Caco-2 (cell line): ENCODE results near the gene NRXN3. TPM values are rescaled to one million over a fixed set of nuclear protein-coding genes. Genes with fewer than 3 reads are reported as not detected.

Experiments
- BruUV-seq: library from RNA; stranded (reverse); fragments of 400-500 nt; replicated peaks from 2 replicates; lab custom pipeline; 2021; lab: Mats Ljungman, UMichigan
- CTCF ChIA-PET: fragments of 300-600 bp; sonication (Branson Sonifier 250); formaldehyde crosslinking; loops from one replicate; lab custom pipeline; 2022; ENCODE audit warnings: antibody characterized with exemption; lab: Charles Lee
- POLR2A ChIA-PET: fragments of 300-600 bp; sonication (Branson Sonifier 250); formaldehyde crosslinking; loops from one replicate; lab custom pipeline; 2022; ENCODE audit warnings: antibody characterized with exemption; lab: Charles Lee
- DNase-seq, 2 experiments: peaks; one replicate each; pipeline versions ENCODE4 v3.0.0 to v3.0.0-alpha.2; 2020 to 2022
- H3K27me3 ChIP-seq: replicated peaks from 2 replicates; pipeline ENCODE4 v1.6.0; 2011; ENCODE audit warnings: low read length; ENCODE audit not compliant: control insufficient read depth, insufficient read depth
- H3K36me3 ChIP-seq: 2 replicates; pipeline ENCODE4 v1.5.1; 2011; ENCODE audit warnings: low read length; ENCODE audit not compliant: control insufficient read depth, insufficient read depth
- H3K4me1 ChIP-seq: fragments of 250-450 bp; sonication (Bioruptor Pico); 2 replicates; pipeline ENCODE4 v1.5.1; 2020; ENCODE audit warnings: mild to moderate bottlenecking
- H3K4me3 ChIP-seq: 2 replicates; pipeline ENCODE4 v1.5.1; 2011; ENCODE audit warnings: low read depth, mild to moderate bottlenecking, control low read depth, low read length
- H3K9me3 ChIP-seq: fragments of 250-450 bp; sonication (Bioruptor Pico); 2 replicates; pipeline ENCODE4 v1.5.1; 2020; ENCODE audit warnings: mild to moderate bottlenecking, moderate library complexity
- H3K27ac Mint-ChIP-seq: one replicate; pipeline ENCODE4 v1.8.0; 2022; ENCODE audit warnings: mixed read lengths; ENCODE audit not compliant: unreplicated experiment
- H3K27me3 Mint-ChIP-seq: one replicate; pipeline ENCODE4 v1.8.0; 2022; ENCODE audit warnings: mixed read lengths; ENCODE audit not compliant: insufficient read depth, unreplicated experiment
- H3K36me3 Mint-ChIP-seq: one replicate; pipeline ENCODE4 v1.8.0; 2022; ENCODE audit warnings: mild to moderate bottlenecking, mixed read lengths; ENCODE audit not compliant: insufficient read depth, unreplicated experiment
- H3K4me1 Mint-ChIP-seq: one replicate; pipeline ENCODE4 v1.8.0; 2022; ENCODE audit warnings: low read depth, mixed read lengths; ENCODE audit not compliant: unreplicated experiment
- H3K4me3 Mint-ChIP-seq: one replicate; pipeline ENCODE4 v1.8.0; 2022; ENCODE audit warnings: mild to moderate bottlenecking, moderate library complexity, mixed read lengths; ENCODE audit not compliant: unreplicated experiment
- H3K9me3 Mint-ChIP-seq: one replicate; pipeline ENCODE4 v1.8.0; 2022; ENCODE audit warnings: mixed read lengths; ENCODE audit not compliant: unreplicated experiment
- intact Hi-C: fragments of 100-400 bp; cut with micrococcal nuclease; formaldehyde crosslinking; loops from one replicate; pipeline ENCODE4 v1.10.0; 2022; ENCODE audit not compliant: unreplicated experiment
- total RNA-seq: library from RNA; stranded (reverse); gene quantifications from 2 replicates; pipeline ENCODE4 v1.2.3, GENCODE V29; 2022
- TF ChIP-seq, protein P1 (sequence below), 2 experiments: fragments of 200-600 bp in 1 of 2; IDR thresholded peaks; 1 replicate in 1 of 2; 2 replicates in 1 of 2; pipeline versions ENCODE4 v1.5.1 to v1.8.0; 2011 to 2022; ENCODE audit warnings: antibody characterized with exemption in 1 of 2, control low read depth in 1 of 2, inconsistent platforms in 1 of 2, low read depth in 1 of 2, low read length in 1 of 2, mild to moderate bottlenecking in 1 of 2, moderate library complexity in 1 of 2; ENCODE audit not compliant: insufficient read depth in 1 of 2, severe bottlenecking in 1 of 2, unreplicated experiment in 1 of 2

Gene NRXN3
- total RNA-seq, 1 experiment from 2014 or later: 12.4 TPM

DNA sequence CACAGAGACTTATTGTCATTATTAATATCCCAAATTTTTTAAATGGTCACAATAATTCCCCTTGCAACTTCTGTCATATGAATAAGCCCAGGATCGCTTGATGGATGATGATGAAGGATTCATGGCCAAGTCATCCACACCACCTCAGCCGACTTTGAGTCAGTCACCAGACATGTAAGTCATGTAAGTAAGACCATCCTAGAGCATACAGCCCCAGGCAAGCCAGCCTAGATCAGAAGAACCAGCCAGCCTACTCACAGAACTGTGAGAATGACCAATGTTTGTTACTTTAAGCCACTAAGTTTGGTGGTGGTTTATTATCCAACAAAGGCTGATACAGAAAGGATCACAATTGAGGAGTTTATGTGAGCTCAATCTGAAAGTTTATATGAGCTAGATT, 341.8 kb downstream of the NRXN3 start:
- CTCF ChIA-PET: no interaction called here
- Mint-ChIP-seq H3K4me3 (no peak overlapping the region), H3K4me1 (no peaks in the 10 kb centered on the region), H3K27me3 (peaks cover 3% of the 10 kb centered on the region), H3K36me3 (no peaks in the 10 kb centered on the region), H3K27ac (no peak overlapping the region), H3K9me3 (no peaks in the 10 kb centered on the region)
- no peaks in the 10 kb centered on the region for H3K4me1 ChIP-seq
- POLR2A ChIA-PET: no interaction called here
- no peaks in the 10 kb centered on the region for H3K9me3 ChIP-seq
- no peaks in the 10 kb centered on the region for H3K36me3 ChIP-seq
- DNase-seq: no peak
- intact Hi-C loops: no loop called here
- TF ChIP-seq, protein P1, sequence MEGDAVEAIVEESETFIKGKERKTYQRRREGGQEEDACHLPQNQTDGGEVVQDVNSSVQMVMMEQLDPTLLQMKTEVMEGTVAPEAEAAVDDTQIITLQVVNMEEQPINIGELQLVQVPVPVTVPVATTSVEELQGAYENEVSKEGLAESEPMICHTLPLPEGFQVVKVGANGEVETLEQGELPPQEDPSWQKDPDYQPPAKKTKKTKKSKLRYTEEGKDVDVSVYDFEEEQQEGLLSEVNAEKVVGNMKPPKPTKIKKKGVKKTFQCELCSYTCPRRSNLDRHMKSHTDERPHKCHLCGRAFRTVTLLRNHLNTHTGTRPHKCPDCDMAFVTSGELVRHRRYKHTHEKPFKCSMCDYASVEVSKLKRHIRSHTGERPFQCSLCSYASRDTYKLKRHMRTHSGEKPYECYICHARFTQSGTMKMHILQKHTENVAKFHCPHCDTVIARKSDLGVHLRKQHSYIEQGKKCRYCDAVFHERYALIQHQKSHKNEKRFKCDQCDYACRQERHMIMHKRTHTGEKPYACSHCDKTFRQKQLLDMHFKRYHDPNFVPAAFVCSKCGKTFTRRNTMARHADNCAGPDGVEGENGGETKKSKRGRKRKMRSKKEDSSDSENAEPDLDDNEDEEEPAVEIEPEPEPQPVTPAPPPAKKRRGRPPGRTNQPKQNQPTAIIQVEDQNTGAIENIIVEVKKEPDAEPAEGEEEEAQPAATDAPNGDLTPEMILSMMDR (IDR thresholded peaks at IDR 0.05; ENCODE audit: insufficient read depth in 1 of 2, low read depth in 1 of 2, low read length in 1 of 2, severe bottlenecking in 1 of 2, unreplicated experiment in 1 of 2): no peak
- no peak overlapping the region for H3K4me3 ChIP-seq
- no TSS peak for BruUV-seq
- no peaks in the 10 kb centered on the region for H3K27me3 ChIP-seq

DNA sequence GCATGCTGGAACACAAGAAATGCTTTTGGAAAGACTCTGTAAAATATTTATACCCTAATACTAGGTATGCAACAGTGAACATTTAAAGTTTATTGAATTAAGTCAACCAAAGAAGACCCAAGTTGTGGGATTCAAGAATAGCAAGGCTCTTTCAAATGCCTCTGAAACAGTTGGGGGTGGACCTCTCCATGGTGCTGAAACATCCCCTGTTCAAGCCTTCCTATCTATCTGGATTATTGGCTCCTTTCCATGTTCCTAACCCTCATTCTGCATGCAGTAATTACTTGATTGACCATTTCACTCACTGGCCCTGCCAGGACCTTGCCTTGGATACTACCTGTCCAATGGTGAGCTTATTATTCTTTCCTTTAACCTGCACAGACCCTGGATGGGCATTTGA, 349.7 kb downstream of the NRXN3 start:
- H3K36me3 Mint-ChIP-seq: no peaks in the 10 kb centered on the region
- no peaks in the 10 kb centered on the region for H3K27me3 Mint-ChIP-seq
- no peak overlapping the region for H3K27ac Mint-ChIP-seq
- H3K4me1 Mint-ChIP-seq: no peaks in the 10 kb centered on the region
- peak; percentile 43 to 60 for DNase-seq
- Histone ChIP-seq H3K27me3 (no peaks in the 10 kb centered on the region), H3K36me3 (no peaks in the 10 kb centered on the region), H3K9me3 (no peaks in the 10 kb centered on the region), H3K4me3 (no peak overlapping the region), H3K4me1 (no peaks in the 10 kb centered on the region)
- intact Hi-C loops: loop anchor here (1.0 kb wide), 1 partner anchor 121 kb away; no protein-coding TSS in a partner anchor
- TF ChIP-seq, protein P1 (IDR thresholded peaks at IDR 0.05; ENCODE audit: insufficient read depth in 1 of 2, low read depth in 1 of 2, low read length in 1 of 2, severe bottlenecking in 1 of 2, unreplicated experiment in 1 of 2): no peak
- ChIA-PET CTCF (no interaction called here), POLR2A (no interaction called here)
- BruUV-seq: no TSS peak
- H3K9me3 Mint-ChIP-seq: no peaks in the 10 kb centered on the region
- H3K4me3 Mint-ChIP-seq: no peak overlapping the region

DNA sequence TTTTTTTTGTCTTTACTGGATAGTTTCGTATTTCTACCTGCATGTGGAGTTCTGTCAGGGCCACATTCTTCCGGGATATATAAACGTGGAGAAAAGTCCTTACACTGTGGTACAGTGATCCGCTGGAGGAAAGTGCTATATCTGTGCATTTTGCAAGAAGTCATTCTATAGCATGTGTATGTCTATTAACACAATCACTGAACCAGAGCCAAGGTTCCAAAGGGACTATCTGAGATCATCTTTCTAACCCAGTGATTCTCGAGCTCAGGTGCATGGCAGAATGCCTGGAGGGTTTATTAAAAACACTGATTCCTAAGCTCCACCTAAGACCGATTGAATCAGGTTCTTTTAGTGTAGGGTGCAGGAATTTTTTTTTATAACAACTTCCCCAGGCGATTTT, 354.0 kb downstream of the NRXN3 start:
- no peak for DNase-seq
- Histone ChIP-seq H3K4me3 (no peak overlapping the region), H3K27me3 (no peaks in the 10 kb centered on the region), H3K9me3 (no peaks in the 10 kb centered on the region), H3K36me3 (no peaks in the 10 kb centered on the region), H3K4me1 (no peaks in the 10 kb centered on the region)
- ChIA-PET CTCF (no interaction called here), POLR2A (no interaction called here)
- Mint-ChIP-seq H3K27me3 (peaks cover 2% of the 10 kb centered on the region), H3K27ac (no peak overlapping the region), H3K36me3 (no peaks in the 10 kb centered on the region), H3K4me1 (no peaks in the 10 kb centered on the region), H3K4me3 (no peak overlapping the region), H3K9me3 (no peaks in the 10 kb centered on the region)
- intact Hi-C loops: no loop called here
- BruUV-seq: no TSS peak
- TF ChIP-seq, protein P1 (IDR thresholded peaks at IDR 0.05; ENCODE audit: insufficient read depth in 1 of 2, low read depth in 1 of 2, low read length in 1 of 2, severe bottlenecking in 1 of 2, unreplicated experiment in 1 of 2): no peak
